Neural cell (in vitro differentiated cells): Measurements from ENCODE around the gene EFHB.

ENCODE experiments used
- EP300 ChIP-seq: fragments of 450-650 bp; conservative IDR thresholded peaks from 2 replicates; pipeline ENCODE4 v1.6.1; 2014; ENCODE audit warnings: antibody characterized with exemption, mild to moderate bottlenecking, moderate library complexity; ENCODE audit not compliant: poor library complexity, severe bottlenecking
- EZH2 ChIP-seq: fragments of 200-600, 300-800 bp; shearing (Covaris generic), sonication (generic); IDR thresholded peaks from 2 replicates; pipeline ENCODE4 v1.6.1; 2014; ENCODE audit warnings: antibody characterized with exemption, low read length, borderline replicate concordance, mild to moderate bottlenecking; ENCODE audit not compliant: insufficient read depth, poor library complexity, severe bottlenecking
- POLR2AphosphoS5 ChIP-seq: IDR thresholded peaks from 2 replicates; pipeline ENCODE4 v1.6.1; 2012
- RAD21 ChIP-seq: fragments of 450-650 bp; conservative IDR thresholded peaks from 2 replicates; pipeline ENCODE4 v1.6.1; 2014; ENCODE audit warnings: antibody characterized with exemption, mild to moderate bottlenecking, moderate library complexity
- TF ChIP-seq, protein P1 (sequence below): fragments of 450-650 bp; IDR thresholded peaks from 2 replicates; pipeline ENCODE4 v1.5.1; 2014; ENCODE audit warnings: antibody characterized with exemption, mild to moderate bottlenecking, moderate library complexity; ENCODE audit not compliant: poor library complexity, severe bottlenecking

GRCh38 chr3:19885468-19885867 is 48.5 kb downstream of the EFHB start:
- TF ChIP-seq, protein P1, sequence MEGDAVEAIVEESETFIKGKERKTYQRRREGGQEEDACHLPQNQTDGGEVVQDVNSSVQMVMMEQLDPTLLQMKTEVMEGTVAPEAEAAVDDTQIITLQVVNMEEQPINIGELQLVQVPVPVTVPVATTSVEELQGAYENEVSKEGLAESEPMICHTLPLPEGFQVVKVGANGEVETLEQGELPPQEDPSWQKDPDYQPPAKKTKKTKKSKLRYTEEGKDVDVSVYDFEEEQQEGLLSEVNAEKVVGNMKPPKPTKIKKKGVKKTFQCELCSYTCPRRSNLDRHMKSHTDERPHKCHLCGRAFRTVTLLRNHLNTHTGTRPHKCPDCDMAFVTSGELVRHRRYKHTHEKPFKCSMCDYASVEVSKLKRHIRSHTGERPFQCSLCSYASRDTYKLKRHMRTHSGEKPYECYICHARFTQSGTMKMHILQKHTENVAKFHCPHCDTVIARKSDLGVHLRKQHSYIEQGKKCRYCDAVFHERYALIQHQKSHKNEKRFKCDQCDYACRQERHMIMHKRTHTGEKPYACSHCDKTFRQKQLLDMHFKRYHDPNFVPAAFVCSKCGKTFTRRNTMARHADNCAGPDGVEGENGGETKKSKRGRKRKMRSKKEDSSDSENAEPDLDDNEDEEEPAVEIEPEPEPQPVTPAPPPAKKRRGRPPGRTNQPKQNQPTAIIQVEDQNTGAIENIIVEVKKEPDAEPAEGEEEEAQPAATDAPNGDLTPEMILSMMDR: no peak
- TF ChIP-seq RAD21: no peak
- TF ChIP-seq EZH2: no peak
- TF ChIP-seq POLR2AphosphoS5: no peak
- no peak for TF ChIP-seq EP300
